LHCN-M2 (cell line): Measurements from ENCODE around the gene OTUD6A. TPM values are rescaled to one million over a fixed set of nuclear protein-coding genes. Genes with fewer than 3 reads are reported as not detected.

ENCODE experiments used
- DNase-seq: peaks from one replicate; pipeline ENCODE4 v3.0.0-alpha.2; 2012; ENCODE audit warnings: low read depth
- polyA plus RNA-seq: library from polyadenylated mRNA; unstranded; fragments of >200 nt; gene quantifications from one replicate; pipeline ENCODE4 v1.2.1, GENCODE V29; 2012; ENCODE audit warnings: missing spikeins
- total RNA-seq: library from RNA; depleted of rRNA; stranded (reverse); fragments of >200 nt; gene quantifications from 2 replicates; pipeline ENCODE4 v1.2.3, GENCODE V29; 2014; rRNA removed

The OTUD6A gene, protein sequence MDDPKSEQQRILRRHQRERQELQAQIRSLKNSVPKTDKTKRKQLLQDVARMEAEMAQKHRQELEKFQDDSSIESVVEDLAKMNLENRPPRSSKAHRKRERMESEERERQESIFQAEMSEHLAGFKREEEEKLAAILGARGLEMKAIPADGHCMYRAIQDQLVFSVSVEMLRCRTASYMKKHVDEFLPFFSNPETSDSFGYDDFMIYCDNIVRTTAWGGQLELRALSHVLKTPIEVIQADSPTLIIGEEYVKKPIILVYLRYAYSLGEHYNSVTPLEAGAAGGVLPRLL
- not detected in 2 replicates for total RNA-seq
- polyA plus RNA-seq = not detected

DNA sequence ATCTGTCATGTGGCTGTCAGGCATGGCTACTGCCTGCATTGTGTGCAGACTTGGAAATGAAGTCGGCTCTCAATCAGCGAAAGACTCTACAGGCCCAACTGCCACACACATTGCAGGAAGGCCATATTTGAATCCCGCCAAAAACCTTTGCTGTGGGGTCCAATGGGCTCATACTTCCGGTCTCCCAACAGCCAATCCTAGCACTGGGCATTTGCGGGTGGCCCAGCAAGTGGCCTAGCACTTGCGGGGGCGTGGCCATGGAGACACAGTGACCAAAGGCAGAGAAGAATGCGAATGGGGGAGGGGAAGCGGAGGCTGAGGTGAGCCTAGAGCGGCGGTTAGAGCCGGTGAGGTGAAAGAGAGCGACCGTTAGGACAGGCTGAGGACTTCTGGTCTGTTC lies at the start of gene OTUD6A:
Gene OTUD6A, plus strand, starts transcription at position 382 of the 400 bp plus-strand sequence. CDS start 68 bp downstream, outside the sequence.
- no peak for DNase-seq

DNA sequence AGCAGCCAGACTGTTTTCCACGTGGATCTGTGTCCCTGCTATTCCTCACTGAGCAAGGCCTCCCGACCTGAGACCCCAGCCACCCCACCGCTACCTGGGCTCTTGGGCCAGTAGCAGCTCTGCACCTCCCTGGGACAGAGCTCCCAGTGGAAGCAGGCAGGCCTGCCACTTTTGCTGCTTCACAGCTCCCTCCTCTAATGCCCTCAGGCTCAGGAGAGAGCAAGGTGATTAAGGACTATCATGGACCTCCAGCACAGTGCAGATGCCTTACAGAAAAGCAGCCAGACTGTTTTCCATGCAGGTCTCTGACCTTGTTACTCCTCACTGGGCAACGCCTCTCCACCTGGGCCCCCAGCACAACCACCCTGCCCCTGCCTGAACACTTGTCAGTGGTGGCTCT lies 49.5 kb upstream of the OTUD6A start:
- no peak for DNase-seq

DNA sequence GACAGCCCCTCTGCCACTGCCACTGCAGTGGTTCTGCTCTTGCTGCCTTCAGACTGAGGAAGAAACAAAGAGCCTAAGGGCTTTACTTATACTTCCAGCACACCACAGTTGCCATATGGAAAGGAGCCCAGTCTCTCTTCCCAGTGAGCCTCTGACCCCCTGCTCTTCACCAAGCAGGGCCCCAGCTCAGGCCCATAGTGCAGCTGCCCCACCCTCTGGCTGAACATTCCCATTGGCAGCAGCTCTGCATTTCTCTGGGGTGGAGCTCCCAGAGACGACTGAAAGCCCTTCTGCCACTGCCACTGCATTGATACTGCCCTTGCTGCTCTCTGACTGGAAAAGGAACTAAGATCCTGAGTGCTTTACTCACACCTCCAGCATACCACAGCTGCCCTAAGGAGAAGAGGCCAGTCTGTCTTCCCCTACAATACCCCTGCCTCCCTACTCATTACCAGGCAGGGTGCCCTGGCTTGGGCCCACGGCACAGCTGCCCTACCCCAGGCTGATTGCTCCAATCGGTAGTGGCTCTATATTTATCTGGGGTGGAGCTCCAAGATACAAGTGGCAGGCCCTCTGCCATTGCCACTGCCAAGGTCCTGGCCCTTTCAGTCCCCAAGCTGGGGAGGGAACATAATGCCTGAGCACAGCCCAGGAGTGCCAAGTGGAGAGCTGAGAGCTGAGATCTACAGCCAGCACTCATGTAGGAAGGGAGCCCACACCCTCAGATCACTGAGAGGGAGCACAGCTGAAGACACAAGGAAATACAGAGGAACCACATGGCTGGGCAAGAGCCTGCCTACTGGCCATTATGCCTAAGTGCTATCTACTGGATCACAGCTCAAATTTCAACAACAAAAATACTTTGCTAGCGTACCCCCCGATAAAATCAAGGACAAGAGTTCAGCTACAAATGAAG lies 48.5 kb upstream of the OTUD6A start:
- no peak for DNase-seq

DNA sequence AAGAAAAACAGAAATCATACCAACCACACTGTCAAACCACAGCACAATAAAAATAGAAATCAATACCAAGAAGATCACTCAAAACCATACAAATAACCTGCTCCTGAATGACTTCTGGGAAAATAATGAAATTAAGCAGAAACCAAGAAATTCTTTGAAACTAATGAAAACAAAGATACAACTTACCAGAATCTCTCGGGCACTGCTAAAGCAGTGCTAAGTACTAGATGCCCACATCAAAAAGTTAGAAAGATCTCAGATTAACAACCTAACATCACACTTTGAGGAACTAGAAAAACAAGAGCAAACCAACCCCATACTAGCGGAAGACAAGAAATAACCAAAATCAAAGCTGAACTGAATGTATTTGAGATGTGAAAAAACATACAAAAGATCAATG lies 45.7 kb upstream of the OTUD6A start:
- DNase-seq = no peak

DNA sequence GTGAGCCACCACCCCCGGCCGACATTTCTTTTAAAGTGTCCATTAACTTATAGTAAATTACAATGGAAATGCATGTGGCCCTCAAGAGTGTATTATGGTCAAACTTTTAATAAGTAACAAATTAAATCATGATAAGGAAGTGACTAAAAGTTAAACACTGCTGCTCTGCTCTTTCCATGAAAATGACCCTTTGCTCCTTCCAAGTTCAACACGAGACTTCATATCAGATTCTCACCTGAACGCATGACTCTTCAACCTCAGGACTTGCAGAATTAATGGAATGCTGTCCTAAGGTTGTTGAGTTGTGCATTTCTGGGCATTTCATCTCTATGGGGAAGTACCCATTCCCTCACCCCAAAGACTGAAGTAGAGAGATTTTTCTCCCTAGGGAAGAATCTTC lies 39.6 kb upstream of the OTUD6A start:
- no peak for DNase-seq

DNA sequence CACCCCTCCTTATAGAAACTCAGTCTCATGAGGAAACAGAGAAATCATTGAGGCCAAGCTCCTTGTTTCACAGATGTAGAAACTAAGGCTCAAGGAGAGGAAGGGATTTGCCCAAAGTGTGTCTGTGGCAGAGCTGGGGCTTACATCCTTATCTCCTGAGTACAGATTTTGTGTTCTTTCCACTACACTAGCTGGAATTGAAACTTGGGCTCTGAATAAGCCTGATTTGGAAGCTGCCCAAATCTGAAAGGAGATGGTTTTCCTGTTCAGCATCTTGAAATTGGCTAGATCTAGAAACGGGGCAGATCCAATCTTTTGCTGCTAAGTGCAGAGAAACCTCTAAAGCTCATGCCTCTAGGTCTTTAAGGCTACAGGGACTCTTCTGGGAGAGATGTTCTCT lies 36.8 kb upstream of the OTUD6A start:
- DNase-seq = no peak

DNA sequence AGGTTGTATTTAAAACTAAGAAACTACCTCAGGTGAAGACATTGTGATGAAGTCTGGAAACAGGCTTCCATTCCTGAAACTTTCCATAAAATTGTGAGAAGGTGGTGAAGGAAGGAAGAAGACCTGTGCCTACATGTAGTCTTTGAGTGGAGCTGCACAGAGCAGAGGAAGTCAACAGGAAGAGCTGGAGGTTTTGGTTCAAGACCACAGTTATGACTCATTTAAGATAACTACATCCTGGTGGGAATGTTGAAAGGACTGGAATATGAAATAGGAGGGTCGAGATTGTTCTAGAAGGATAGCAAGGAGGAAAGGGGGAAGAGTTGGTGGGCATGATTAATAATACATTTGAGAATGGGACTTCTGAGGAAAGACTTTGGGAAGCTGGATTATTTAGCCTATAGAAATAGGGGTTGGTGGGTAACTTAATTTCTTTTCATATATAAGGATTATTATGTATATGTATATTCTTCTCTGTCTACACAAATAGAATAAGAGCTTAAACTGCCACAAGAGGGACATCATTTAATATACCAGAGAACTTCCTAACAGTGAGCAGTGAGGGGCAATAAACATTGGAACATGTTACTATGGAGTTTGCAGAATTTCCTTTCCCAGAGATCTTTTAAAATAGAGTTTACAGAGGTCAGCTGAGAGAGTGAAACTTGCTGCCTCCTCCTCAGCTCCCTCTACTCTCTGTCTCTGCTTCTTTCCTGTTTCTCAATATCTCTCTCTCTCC lies 36.0 kb upstream of the OTUD6A start:
- DNase-seq = peak; percentile 15

DNA sequence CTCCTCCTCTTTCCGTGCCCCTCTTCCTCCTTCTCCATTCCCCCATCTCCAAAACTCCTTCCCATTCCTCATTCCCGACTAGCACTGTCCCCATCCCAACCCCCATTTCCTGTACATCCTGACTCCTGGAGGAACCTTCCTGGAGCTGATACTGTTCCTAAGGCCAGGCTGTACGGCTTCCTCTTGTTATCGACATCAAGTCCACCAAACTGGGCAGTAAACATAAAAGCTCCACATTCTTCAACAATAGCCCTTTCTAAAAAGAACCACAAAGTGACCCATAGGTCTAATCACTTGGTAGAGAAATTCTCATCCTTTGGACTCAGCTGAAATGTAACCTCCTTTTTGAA lies 35.4 kb upstream of the OTUD6A start:
- DNase-seq = no peak

DNA sequence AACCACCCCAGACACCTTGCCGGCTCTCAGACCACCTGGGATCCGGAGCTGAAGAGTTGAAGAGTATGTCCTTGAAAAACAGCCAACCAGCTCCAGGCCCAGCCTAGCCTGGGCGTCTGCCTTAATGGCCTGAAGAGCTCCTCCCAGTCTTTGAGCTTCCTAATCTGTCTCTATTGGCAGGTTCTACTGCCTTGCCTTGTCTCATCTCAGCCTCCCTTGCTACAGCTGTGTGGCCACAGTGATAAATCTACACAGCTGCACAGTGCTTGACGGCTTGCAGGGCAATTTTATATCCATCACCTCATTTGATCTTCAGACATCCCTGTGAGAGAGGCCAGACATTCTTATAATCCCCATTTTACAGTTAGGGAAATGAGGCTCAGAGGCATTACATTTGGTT lies 32.4 kb upstream of the OTUD6A start:
- peak; percentile 14 for DNase-seq

DNA sequence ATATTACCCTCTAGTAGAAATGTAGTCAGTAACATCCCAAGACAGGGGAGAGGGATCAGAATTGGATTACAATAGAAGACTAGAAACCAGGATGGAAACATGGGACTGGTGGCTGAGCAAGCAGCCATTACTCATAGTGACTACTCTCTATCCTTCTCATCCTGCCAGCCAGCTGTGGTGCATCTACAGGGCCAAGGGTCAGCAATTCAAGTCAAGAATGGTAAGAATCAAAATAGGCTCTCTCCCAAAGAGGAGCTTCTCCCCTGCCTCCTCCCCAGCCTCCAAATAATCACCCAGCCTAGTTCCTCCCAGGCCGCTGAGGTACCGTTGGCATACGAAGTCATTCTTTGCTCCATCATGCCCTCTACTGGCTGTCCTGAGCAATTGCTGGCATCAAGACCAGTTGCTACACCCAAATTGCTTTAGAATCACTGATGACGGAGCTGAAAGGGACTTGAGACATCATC lies 31.9 kb upstream of the OTUD6A start:
- DNase-seq = peak; percentile 52

DNA sequence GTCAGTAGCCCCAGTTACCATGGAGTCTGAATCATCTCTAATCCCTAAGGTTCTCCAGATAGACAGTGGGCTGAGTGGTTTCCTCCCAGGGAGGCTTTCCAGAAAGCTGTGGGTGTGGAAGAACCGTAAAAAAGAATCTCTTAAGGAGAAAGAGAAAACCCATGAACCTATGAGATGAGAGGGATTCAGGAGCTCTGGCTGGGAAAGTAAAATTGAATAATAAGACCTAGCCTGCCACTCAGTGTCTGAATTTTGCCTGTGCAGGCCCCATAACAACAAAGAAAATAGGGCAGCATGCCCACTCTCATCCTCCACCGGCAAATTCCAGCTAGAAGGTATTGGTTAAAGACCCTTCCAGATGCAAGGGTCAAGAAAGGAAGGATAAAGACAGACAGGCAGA lies 29.5 kb upstream of the OTUD6A start:
- DNase-seq = no peak

DNA sequence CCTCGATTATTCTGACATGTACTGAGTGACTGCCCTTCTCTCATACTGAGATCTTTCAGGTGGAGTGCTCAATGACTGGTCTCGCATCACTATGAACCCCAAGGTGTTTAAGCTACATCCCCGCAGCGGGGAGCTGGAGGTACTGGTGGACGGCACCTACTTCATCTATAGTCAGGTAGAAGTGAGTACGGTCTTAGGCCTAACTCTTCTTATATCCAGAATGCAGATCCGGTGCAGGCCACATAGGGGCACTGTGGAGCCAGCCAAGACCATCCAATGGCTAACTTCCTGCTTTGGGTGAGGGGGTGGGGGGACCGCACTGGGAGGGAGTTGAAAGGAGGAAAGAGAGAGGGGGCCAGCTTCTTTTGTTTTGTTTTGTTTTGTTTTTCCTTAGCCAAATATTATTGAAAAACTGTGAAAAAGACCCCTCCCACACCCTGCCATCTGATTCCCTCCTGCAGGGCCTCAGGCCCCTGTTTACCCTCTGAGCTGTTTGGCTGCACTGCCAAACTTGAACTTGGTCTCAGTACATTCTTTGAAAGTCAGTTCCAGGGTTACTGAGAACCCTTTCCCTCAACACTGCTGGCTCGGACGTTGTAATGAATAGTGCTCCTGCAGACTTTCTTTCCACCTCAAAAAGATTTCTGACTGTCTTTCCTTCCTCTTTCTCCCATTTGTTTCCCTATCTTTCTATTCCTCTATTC lies 28.8 kb upstream of the OTUD6A start:
- DNase-seq = peak; percentile 22

DNA sequence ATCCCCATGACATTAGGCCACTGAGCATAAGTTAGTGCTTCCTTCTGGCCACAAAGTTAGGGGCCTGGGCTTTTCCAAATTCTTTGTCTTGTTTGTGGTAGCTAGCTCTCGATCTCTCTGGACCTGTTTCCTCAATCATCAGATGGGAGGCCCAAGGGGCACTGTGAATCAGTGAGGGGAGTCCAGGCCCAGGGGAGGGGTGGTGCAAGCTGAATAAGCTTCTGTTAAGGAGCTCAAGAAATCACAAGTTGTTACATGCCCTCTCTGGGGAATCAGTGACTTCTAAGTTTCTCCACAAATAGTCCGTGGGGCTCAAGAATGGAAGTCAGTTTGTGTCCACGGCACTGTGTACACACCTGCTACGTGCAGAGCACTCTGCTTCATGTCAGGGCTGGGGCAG lies 27.6 kb upstream of the OTUD6A start:
- no peak for DNase-seq

DNA sequence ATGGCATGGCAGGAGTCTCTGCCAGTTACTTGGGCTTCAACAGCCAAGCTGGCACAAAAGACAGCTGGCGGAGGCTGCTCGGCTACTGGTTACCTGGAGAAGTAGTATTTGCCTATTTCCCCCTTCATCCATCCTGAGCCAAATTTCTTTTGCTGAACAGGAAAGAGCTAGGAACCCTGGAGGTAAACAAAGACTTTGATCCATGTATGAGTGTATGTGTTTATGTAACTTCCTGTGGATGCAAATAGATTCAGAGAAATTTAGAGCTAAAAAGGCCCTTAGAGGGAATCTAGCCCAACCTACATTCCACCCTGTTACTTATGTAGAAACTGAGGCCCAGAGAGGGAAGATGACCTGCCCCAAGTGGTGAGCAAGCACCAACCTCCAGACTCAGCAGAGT lies 23.7 kb upstream of the OTUD6A start:
- DNase-seq = no peak

DNA sequence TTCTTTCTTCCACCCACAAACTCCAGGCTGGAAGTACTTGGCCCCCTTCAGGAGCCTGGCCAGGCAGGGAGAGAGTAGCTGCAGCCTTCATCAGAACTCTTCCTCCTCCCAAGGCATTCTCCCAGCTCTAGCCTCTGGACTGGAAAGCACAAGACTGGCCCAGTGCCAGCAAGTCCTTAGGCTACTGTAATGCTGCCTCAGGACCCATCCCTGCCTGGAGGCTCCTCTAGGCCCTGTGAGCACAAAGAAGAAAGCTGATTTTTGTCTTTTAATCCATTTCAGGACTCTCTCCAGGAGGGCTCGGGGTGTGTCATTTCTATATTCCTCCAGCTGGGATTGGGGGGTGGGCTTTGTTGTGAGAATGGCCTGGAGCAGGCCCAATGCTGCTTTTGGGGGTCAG lies 23.3 kb upstream of the OTUD6A start:
- no peak for DNase-seq

DNA sequence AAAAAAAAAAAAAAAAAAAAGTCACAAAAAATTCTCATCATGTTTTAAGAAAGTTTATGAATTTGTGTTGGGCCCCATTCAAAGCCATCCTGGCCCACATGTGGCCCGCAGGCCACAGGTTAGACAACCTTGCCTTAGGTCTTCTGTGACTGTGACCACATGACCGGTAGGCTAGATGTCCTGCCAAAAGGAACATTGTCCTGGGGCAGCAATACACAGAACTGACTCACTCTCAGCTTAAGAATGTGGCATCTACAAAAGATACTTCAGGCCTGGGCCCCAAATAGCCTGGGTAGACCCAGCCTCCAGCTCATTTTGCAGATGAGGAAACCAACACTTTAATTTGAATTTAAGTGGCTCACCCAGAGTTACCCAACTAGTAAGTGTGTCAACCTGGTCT lies 22.5 kb upstream of the OTUD6A start:
- DNase-seq = no peak

DNA sequence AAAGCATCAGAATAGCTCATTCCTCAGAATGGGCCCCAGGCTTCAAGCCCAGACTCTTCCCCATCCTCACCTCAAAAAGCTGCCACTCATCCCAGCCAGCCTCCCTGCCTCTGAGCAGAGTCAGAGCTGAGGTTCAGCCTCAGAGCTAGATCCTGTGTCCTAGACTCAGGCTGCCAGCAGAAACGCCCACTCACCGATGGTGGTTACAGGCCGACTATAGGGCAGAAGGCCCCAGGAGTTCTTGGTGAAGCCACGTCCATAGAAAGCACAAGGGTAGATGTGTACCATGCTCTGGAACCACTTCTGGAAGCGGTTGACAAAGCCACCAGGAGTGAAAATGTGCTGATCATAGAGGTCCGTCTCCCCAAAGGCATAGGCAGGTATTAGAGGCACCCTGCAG lies 20.3 kb upstream of the OTUD6A start:
- no peak for DNase-seq

DNA sequence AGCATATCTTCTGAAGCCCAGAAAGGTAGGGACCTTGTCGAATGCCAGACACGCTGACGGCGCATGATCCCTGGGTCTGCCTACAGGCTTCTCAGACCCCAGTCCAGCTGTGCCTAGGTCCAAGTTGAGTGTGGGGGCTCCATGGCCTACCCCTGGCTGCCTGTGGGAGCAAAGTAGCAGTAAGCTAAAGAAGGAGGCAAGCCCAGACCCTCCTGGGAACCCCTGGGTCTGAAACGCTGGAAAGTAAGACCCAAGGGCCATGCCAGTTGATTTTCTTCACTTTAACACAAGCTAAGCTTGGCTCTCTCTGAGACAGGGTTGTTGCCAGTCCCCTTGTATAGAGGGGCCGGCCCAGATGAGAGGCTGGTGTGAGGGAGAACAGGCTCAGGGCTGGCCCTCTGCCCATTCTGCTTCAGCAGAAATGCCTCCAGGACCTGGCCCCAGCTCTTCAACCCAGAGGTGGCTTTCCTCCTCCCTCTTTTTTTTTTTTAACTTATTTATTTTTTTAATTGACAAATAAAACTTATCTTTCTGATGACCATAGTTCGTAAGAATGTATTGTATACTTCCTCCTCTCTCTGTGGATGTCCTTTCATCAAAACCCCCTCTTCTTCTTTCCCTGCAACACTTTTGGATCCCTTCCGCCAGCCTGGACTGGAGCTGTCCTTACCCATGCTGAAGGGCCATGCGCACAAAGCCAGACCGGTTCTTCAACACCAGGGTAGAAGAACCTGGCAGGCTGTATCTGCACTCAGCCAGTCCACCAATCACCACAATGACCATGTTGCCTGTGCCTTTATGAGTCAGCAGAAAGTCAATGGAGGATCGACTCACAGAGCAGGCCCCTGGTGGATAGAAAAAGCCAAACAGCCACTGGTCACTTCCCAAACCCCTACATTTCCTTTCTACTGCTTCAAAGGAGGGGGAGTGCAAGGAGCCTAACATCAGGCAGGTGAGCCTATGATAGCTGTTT lies 19.6 kb upstream of the OTUD6A start:
- DNase-seq = peak; percentile 36

DNA sequence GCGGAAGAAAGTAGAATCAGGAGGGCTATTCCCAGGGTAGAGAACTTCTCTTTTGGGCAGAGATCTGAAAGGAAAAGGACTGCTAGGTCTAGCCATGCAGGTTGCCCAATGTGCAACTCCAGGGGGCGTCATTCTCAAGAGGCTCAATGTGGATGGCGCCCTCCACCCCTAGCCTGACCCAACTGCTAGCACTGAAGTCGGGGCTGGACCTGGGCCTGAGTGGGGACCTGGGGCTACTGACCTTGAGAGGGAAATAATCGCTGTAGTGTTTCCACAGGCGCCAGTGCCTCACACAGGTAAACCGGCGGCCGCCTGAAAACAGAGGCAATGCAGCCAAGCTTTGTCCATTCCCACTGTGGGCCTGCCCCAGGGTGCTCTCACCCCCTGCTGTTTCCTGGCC lies 18.6 kb upstream of the OTUD6A start:
- DNase-seq = no peak

DNA sequence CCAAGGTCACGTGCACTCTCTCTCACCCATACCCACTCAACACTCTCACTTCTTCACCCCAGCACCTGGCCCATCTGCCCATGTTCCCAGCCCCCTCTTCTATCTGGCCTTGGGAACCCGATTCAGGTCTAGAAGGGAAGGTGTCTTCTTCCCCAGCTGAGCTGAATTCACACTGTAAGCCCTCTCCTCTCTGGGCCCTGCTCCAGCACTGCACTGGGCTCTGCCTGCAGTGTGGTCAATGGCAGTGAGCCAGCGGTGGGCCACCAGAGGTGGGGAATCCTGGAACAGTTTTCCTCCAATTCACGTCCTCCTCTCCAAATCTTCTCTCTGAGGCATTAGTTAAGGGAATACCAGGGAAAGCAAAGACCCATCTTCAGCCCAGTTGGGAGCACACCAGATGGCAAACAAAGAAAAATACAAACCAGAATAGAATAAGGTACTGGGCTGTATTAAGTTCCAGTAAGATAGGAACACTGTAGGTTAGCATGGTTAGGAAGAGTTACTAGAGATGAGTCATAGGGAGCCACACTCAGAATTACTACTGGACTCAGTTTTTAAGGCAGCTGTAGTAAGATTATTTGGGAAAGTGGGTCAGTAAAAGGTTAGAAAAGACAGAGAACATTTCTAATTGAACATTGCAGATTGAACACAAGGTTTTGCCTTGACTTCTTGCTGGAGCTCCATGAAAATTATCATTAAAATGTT lies 17.6 kb upstream of the OTUD6A start:
- DNase-seq = peak; percentile 61
